ENCODE results near the gene PIGZ. TPM values are rescaled to one million over a fixed set of nuclear protein-coding genes. Genes with fewer than 3 reads are reported as not detected.

The PIGZ gene
- total and polyA plus RNA-seq, 4 donors: 1.4 to 5.5 (median 2.2) TPM

- Histone ChIP-seq H3K36me3 (ENCODE audit: control insufficient read depth in 4 of 4, insufficient read depth in 4 of 4, low read length in 4 of 4) (no peaks in the 10 kb centered on the region), H3K27ac (ENCODE audit: low read depth in 1 of 2, low read length in 1 of 2) (no peak overlapping the region), H3K9ac (ENCODE audit: insufficient read depth in 1 of 2, low read length in 2 of 2) (no peak overlapping the region), H3K27me3 (ENCODE audit: control insufficient read depth in 3 of 3, insufficient read depth in 3 of 3, low read length in 2 of 3) (no peaks in the 10 kb centered on the region), H3K4me1 (ENCODE audit: control insufficient read depth in 5 of 5, insufficient read depth in 5 of 5, low read length in 5 of 5) (peaks cover 0 to 22% (median 7%) of the 10 kb centered on the region in 5 donors), H3K9me3 (ENCODE audit: control insufficient read depth in 4 of 4, insufficient read depth in 3 of 4, low read length in 3 of 4) (no peaks in the 10 kb centered on the region), H3K4me3 (no peak overlapping the region)
- no peak for TF ChIP-seq CTCF (IDR thresholded peaks at IDR 0.05; ENCODE audit: control extremely low read depth, extremely low read depth)
- ATAC-seq (ENCODE audit: insufficient read depth, low FRiP score) (no peak), DNase-seq (no peak)
- WGBS, 2 donors: 96 to 97% methylated on average over 5 of the region's 5 CpGs
These were observed 38.2 kb upstream of the PIGZ start for GRCh38 chr3:197006860-197007259.

GRCh38 chr3:197006446-197006845, 37.8 kb upstream of the PIGZ start:
- Histone ChIP-seq H3K4me1 (ENCODE audit: control insufficient read depth in 5 of 5, insufficient read depth in 5 of 5, low read length in 5 of 5) (peaks cover 0 to 20% (median 7%) of the 10 kb centered on the region in 5 donors), H3K9ac (ENCODE audit: insufficient read depth in 1 of 2, low read length in 2 of 2) (no peak overlapping the region), H3K36me3 (ENCODE audit: control insufficient read depth in 4 of 4, insufficient read depth in 4 of 4, low read length in 4 of 4) (no peaks in the 10 kb centered on the region), H3K27me3 (ENCODE audit: control insufficient read depth in 3 of 3, insufficient read depth in 3 of 3, low read length in 2 of 3) (no peaks in the 10 kb centered on the region), H3K4me3 (no peak overlapping the region), H3K9me3 (ENCODE audit: control insufficient read depth in 4 of 4, insufficient read depth in 3 of 4, low read length in 3 of 4) (no peaks in the 10 kb centered on the region), H3K27ac (ENCODE audit: low read depth in 1 of 2, low read length in 1 of 2) (no peak overlapping the region)
- ATAC-seq (ENCODE audit: insufficient read depth, low FRiP score) (no peak), DNase-seq (no peak)
- TF ChIP-seq CTCF (IDR thresholded peaks at IDR 0.05; ENCODE audit: control extremely low read depth, extremely low read depth): no peak
- WGBS, 2 donors: 94 to 95% methylated on average over 11 of the region's 11 CpGs

GRCh38 chr3:197003461-197004385, 35.1 kb upstream of the PIGZ start:
- Histone ChIP-seq H3K4me3 (peak overlapping the region; percentile 38), H3K9ac (ENCODE audit: insufficient read depth in 1 of 2, low read length in 2 of 2) (peak overlapping the region; percentile 56 to 57), H3K27me3 (ENCODE audit: control insufficient read depth in 3 of 3, insufficient read depth in 3 of 3, low read length in 2 of 3) (no peaks in the 10 kb centered on the region), H3K4me1 (ENCODE audit: control insufficient read depth in 5 of 5, insufficient read depth in 5 of 5, low read length in 5 of 5) (peaks cover 0 to 12% (median 6%) of the 10 kb centered on the region in 5 donors), H3K9me3 (ENCODE audit: control insufficient read depth in 4 of 4, insufficient read depth in 3 of 4, low read length in 3 of 4) (no peaks in the 10 kb centered on the region), H3K27ac (ENCODE audit: low read depth in 1 of 2, low read length in 1 of 2) (no peak overlapping the region), H3K36me3 (ENCODE audit: control insufficient read depth in 4 of 4, insufficient read depth in 4 of 4, low read length in 4 of 4) (no peaks in the 10 kb centered on the region)
- no peak for ATAC-seq (ENCODE audit: insufficient read depth, low FRiP score)
- TF ChIP-seq CTCF (IDR thresholded peaks at IDR 0.05; ENCODE audit: control extremely low read depth, extremely low read depth): no peak
- peak; percentile 33 to 43 (median 36) for DNase-seq
- 25 to 39% methylated on average over 42 to 61 of the region's 61 CpGs for WGBS, 2 donors

All from lung (tissue), 12 donors.